ENCODE data around the gene TMEM120B.

- TF ChIP-seq CTCF (conservative IDR thresholded peaks at IDR 0.05; ENCODE audit: low read length) (no peak), EZH2phosphoT487 (IDR thresholded peaks at IDR 0.05; ENCODE audit: borderline replicate concordance, low read depth, low read length) (no peak)
Measured at GRCh38 chr12:121769831-121770301, 57.3 kb downstream of the TMEM120B start.

Measured in OCI-LY7 (cell line).